GM12878 (cell line): Measurements from ENCODE around the gene FMNL2. TPM values are rescaled to one million over a fixed set of nuclear protein-coding genes. Genes with fewer than 3 reads are reported as not detected.

Experiments
- ATAC-seq: fragments of 200-7000 bp; cut with Tn5 transposase; 3 replicates; pipeline ENCODE4 v1.9.1; 2020; ENCODE audit warnings: mild to moderate bottlenecking, moderate library complexity
- BruUV-seq: library from RNA; stranded (reverse); fragments of 400-500 nt; replicated peaks from 2 replicates; lab custom pipeline; 2021; lab: Mats Ljungman, UMichigan
- CTCF ChIA-PET: fragments of 300-600 bp; sonication (Branson Sonifier 250); formaldehyde crosslinking; extraction: SDS; loops from one replicate; lab custom pipeline; 2021; ENCODE audit warnings: inconsistent platforms; lab: Yijun Ruan, JAX
- POLR2A ChIA-PET: fragments of 350-600 bp; formaldehyde crosslinking; extraction: SDS; loops from one replicate; lab custom pipeline; 2021; ENCODE audit warnings: inconsistent platforms; lab: Charles Lee
- RAD21 ChIA-PET: fragments of 300-600 bp; sonication (Branson Sonifier 250); formaldehyde crosslinking; loops from one replicate; lab custom pipeline; 2023; ENCODE audit warnings: antibody characterized with exemption; ENCODE audit not compliant: unreplicated experiment; lab: Charles Lee
- SMC1A ChIA-PET: fragments of 300-600 bp; sonication (Branson Sonifier 250); formaldehyde crosslinking; loops from one replicate; lab custom pipeline; 2023; ENCODE audit not compliant: unreplicated experiment, uncharacterized antibody; lab: Charles Lee
- DNase-seq: peaks from one replicate; pipeline ENCODE4 v3.0.0-alpha.2; 2011; ENCODE audit warnings: low read depth, low spot score
- FAIRE-seq: peaks from 3 replicates; lab custom pipeline; 2011; peaks lifted over from hg19 to GRCh38; lab: Jason Lieb, UNC
- H2AFZ ChIP-seq: 2 replicates; pipeline ENCODE4 v1.6.0; 2011; ENCODE audit warnings: low read depth, low read length, control low read depth; ENCODE audit not compliant: control insufficient read depth
- H3K27ac ChIP-seq: 2 replicates; pipeline ENCODE4 v1.5.1; 2011; ENCODE audit warnings: control low read depth; ENCODE audit not compliant: control insufficient read depth, insufficient read depth
- H3K27me3 ChIP-seq, 2 experiments: replicated peaks in 1 of 2; 2 replicates each; pipeline versions ENCODE4 v1.6.0 to v1.6.1; 2011; ENCODE audit warnings: low read length in 1 of 2; ENCODE audit not compliant: control insufficient read depth in 2 of 2, insufficient read depth in 2 of 2
- H3K36me3 ChIP-seq, 2 experiments: 2 replicates each; pipeline ENCODE4 v1.5.1; 2011; ENCODE audit warnings: low read length in 1 of 2; ENCODE audit not compliant: control insufficient read depth in 2 of 2, insufficient read depth in 2 of 2
- H3K4me1 ChIP-seq: 2 replicates; pipeline ENCODE4 v1.6.1; 2011; ENCODE audit warnings: mild to moderate bottlenecking, low read length, moderate library complexity, mixed read lengths; ENCODE audit not compliant: control insufficient read depth, insufficient read depth
- H3K4me2 ChIP-seq: 2 replicates; pipeline ENCODE4 v1.6.0; 2011; ENCODE audit warnings: control low read depth; ENCODE audit not compliant: control insufficient read depth, insufficient read depth
- H3K4me3 ChIP-seq: fragments of 200-600 bp; sonication (generic); 2 replicates; pipeline ENCODE4 v1.5.1; 2016
- H3K79me2 ChIP-seq: 2 replicates; pipeline ENCODE4 v1.6.0; 2011; ENCODE audit warnings: low read length; ENCODE audit not compliant: control insufficient read depth, insufficient read depth
- H3K9ac ChIP-seq: 2 replicates; pipeline ENCODE4 v1.8.0; 2011; ENCODE audit warnings: low read length, control low read depth, mixed read lengths; ENCODE audit not compliant: control insufficient read depth, insufficient read depth
- H3K9me3 ChIP-seq: replicated peaks from 3 replicates; pipeline ENCODE4 v1.5.1; 2011; ENCODE audit warnings: mild to moderate bottlenecking, low read length; ENCODE audit not compliant: control insufficient read depth, insufficient read depth
- H4K20me1 ChIP-seq: 2 replicates; pipeline ENCODE4 v1.6.0; 2011; ENCODE audit not compliant: control insufficient read depth, insufficient read depth
- BRCA1 ChIP-seq: IDR thresholded peaks from 2 replicates; pipeline ENCODE4 v1.6.1; 2011; ENCODE audit warnings: low read depth, low read length, improper control_type of control experiment
- CBFB ChIP-seq: IDR thresholded peaks from 2 replicates; pipeline ENCODE4 v1.6.1; 2016; ENCODE audit warnings: antibody characterized with exemption, low read depth
- LARP7 ChIP-seq: fragments of 450-650 bp; IDR thresholded peaks from 2 replicates; pipeline ENCODE4 v1.6.1; 2017; ENCODE audit warnings: mild to moderate bottlenecking
- NFIC ChIP-seq: IDR thresholded peaks from 2 replicates; pipeline ENCODE4 v1.6.1; 2012; ENCODE audit warnings: low read depth, mild to moderate bottlenecking, inconsistent platforms, low read length, moderate library complexity
- NR2F1 ChIP-seq: fragments of 450-650 bp; conservative IDR thresholded peaks from 2 replicates; pipeline ENCODE4 v1.6.1; 2017; ENCODE audit warnings: mild to moderate bottlenecking
- RCOR1 ChIP-seq: conservative IDR thresholded peaks from 2 replicates; pipeline ENCODE4 v1.6.1; 2012; ENCODE audit warnings: low read depth, low read length, improper control_type of control experiment
- SIN3A ChIP-seq: IDR thresholded peaks from 2 replicates; pipeline ENCODE4 v1.6.1; 2012; ENCODE audit warnings: low read depth, low read length, improper control_type of control experiment
- SMAD5 ChIP-seq: IDR thresholded peaks from 2 replicates; pipeline ENCODE4 v1.6.1; 2016; ENCODE audit warnings: antibody characterized with exemption, low read depth
- SRF ChIP-seq, 2 experiments: IDR thresholded peaks; 2 replicates each; pipeline ENCODE4 v1.6.1; 2011; ENCODE audit warnings: low read depth in 2 of 2, low read length in 2 of 2, mild to moderate bottlenecking in 1 of 2, moderate library complexity in 1 of 2
- ZNF384 ChIP-seq: IDR thresholded peaks from 2 replicates; pipeline ENCODE4 v1.6.1; 2012; ENCODE audit warnings: low read depth, mild to moderate bottlenecking, low read length, improper control_type of control experiment, borderline replicate concordance
- WGBS: methylation state at CpG from one replicate; pipeline ENCODE4 v1.1.6; 2016; ENCODE audit warnings: low lambda C conversion rate; ENCODE audit not compliant: insufficient replicate concordance, insufficient coverage; ENCODE audit errors: missing lambda C conversion rate; 5-methylcytosine and 5-hydroxymethylcytosine counted together
- in situ Hi-C: fragments of 300-500 bp; cut with MboI; formaldehyde crosslinking; loops from 9 replicates; pipeline ENCODE4 v1.14.3; 2018; ENCODE audit warnings: mixed read lengths
- intact Hi-C: fragments of 100-400 bp; cut with micrococcal nuclease; formaldehyde crosslinking; loops from one replicate; pipeline ENCODE4 v1.14.2; 2022; ENCODE audit not compliant: unreplicated experiment
- polyA plus RNA-seq, 11 experiments: library from polyadenylated mRNA; depleted of rRNA in 4 of 11; unstranded in 6 of 11; stranded (reverse) in 5 of 11; fragments of >200 nt; fragmentation: Nextera tagmentation in 4 of 11; fragmentation: Illumina TruSeq in 1 of 11; extraction: Ambion mirVana in 4 of 11; extraction: Trizol in 1 of 11; gene quantifications; 1 replicate in 1 of 11; 2 replicates in 10 of 11; pipeline versions ENCODE4 v1.2.1 to v1.2.3, GENCODE V29; 2011 to 2016; ENCODE audit warnings: inconsistent platforms in 2 of 11, missing spikeins in 2 of 11, low read depth in 1 of 11
- total RNA-seq, 4 experiments: library from RNA; depleted of rRNA in 3 of 4; stranded (reverse); fragments of >200 nt in 3 of 4; fragmentation: Illumina TruSeq in 1 of 4; extraction: Trizol in 1 of 4; gene quantifications; 2 replicates each; pipeline versions ENCODE4 v1.2.1 to v1.2.3, GENCODE V29; 2013 to 2021
- TF ChIP-seq, protein P1 (sequence below): fragments of 450-650 bp; IDR thresholded peaks from 2 replicates; pipeline ENCODE4 v1.6.1; 2016; ENCODE audit warnings: mild to moderate bottlenecking
- TF ChIP-seq, protein P2 (sequence below): fragments of 450-650 bp; IDR thresholded peaks from 2 replicates; pipeline ENCODE4 v1.6.1; 2017; ENCODE audit warnings: mild to moderate bottlenecking, moderate library complexity

Gene FMNL2
- total and polyA plus RNA-seq, 10 of the 15 experiments (the other 5 are each of a cell fraction or from before 2014, with no cell fraction given), result 0.13 to 9.9 (median 0.35) TPM

- intact Hi-C loops, result no loop called here
- SMC1A ChIA-PET, result interaction anchor here (1.6 kb wide), 1 partner anchor 13 kb away, joined by 3 read pairs; no protein-coding TSS in a partner anchor
- Histone ChIP-seq H3K4me2 (no peak overlapping the region), H3K79me2 (no peaks in the 10 kb centered on the region), H3K36me3 (no peaks in the 10 kb centered on the region), H4K20me1 (no peaks in the 10 kb centered on the region), H3K27ac (no peak overlapping the region)
- in situ Hi-C loops, result no loop called here
- no peak for ATAC-seq
- TF ChIP-seq RCOR1 (no peak), CBFB (no peak), NR2F1 (no peak), SIN3A (no peak)
- TF ChIP-seq, protein P1, sequence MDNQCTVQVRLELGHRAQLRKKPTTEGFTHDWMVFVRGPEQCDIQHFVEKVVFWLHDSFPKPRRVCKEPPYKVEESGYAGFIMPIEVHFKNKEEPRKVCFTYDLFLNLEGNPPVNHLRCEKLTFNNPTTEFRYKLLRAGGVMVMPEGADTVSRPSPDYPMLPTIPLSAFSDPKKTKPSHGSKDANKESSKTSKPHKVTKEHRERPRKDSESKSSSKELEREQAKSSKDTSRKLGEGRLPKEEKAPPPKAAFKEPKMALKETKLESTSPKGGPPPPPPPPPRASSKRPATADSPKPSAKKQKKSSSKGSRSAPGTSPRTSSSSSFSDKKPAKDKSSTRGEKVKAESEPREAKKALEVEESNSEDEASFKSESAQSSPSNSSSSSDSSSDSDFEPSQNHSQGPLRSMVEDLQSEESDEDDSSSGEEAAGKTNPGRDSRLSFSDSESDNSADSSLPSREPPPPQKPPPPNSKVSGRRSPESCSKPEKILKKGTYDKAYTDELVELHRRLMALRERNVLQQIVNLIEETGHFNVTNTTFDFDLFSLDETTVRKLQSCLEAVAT, result no peak
- TF ChIP-seq, all 136 proteins: peak for 0
- no peak overlapping the region for H2AFZ ChIP-seq
- DNase-seq, result no peak
- WGBS, result 65% methylated on average over 3 of the region's 3 CpGs
- ChIA-PET CTCF (interaction anchor here (1.4 kb wide), 1 partner anchor 18 kb away, joined by 4 read pairs; no protein-coding TSS in a partner anchor), POLR2A (no interaction called here), RAD21 (interaction anchor here (0.5 kb wide), 1 partner anchor 77 kb away, joined by 4 read pairs; no protein-coding TSS in a partner anchor)
- no peak overlapping the region for H3K4me3 ChIP-seq
- BruUV-seq, result no TSS peak
- no peak for FAIRE-seq
- no peak overlapping the region for H3K9ac ChIP-seq
- no peaks in the 10 kb centered on the region for H3K4me1 ChIP-seq
- no peaks in the 10 kb centered on the region for H3K9me3 ChIP-seq
- no peaks in the 10 kb centered on the region for H3K27me3 ChIP-seq
Observed at GRCh38 chr2:152354909-152355308, 19.9 kb downstream of the FMNL2 start.

GRCh38 chr2:152355409-152355831, 20.4 kb downstream of the FMNL2 start:
- ATAC-seq (no peak), FAIRE-seq (no peak), DNase-seq (no peak)
- no peak for TF ChIP-seq NFIC
- no peak for TF ChIP-seq LARP7
- TF ChIP-seq BRCA1, result no peak
- TF ChIP-seq SMAD5, result no peak
- TF ChIP-seq ZNF384, result no peak
- TF ChIP-seq, protein P2, sequence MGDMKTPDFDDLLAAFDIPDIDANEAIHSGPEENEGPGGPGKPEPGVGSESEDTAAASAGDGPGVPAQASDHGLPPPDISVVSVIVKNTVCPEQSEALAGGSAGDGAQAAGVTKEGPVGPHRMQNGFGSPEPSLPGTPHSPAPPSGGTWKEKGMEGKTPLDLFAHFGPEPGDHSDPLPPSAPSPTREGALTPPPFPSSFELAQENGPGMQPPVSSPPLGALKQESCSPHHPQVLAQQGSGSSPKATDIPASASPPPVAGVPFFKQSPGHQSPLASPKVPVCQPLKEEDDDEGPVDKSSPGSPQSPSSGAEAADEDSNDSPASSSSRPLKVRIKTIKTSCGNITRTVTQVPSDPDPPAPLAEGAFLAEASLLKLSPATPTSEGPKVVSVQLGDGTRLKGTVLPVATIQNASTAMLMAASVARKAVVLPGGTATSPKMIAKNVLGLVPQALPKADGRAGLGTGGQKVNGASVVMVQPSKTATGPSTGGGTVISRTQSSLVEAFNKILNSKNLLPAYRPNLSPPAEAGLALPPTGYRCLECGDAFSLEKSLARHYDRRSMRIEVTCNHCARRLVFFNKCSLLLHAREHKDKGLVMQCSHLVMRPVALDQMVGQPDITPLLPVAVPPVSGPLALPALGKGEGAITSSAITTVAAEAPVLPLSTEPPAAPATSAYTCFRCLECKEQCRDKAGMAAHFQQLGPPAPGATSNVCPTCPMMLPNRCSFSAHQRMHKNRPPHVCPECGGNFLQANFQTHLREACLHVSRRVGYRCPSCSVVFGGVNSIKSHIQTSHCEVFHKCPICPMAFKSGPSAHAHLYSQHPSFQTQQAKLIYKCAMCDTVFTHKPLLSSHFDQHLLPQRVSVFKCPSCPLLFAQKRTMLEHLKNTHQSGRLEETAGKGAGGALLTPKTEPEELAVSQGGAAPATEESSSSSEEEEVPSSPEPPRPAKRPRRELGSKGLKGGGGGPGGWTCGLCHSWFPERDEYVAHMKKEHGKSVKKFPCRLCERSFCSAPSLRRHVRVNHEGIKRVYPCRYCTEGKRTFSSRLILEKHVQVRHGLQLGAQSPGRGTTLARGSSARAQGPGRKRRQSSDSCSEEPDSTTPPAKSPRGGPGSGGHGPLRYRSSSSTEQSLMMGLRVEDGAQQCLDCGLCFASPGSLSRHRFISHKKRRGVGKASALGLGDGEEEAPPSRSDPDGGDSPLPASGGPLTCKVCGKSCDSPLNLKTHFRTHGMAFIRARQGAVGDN, result no peak
- TF ChIP-seq SRF (IDR thresholded peaks at IDR 0.05; ENCODE audit: low read depth in 2 of 2, low read length in 2 of 2), result no peak
- WGBS, result 68% methylated on average over 2 of the region's 2 CpGs
- RAD21 ChIA-PET, result no interaction called here
- H3K36me3 ChIP-seq, result no peaks in the 10 kb centered on the region
- BruUV-seq, result no TSS peak
- H3K9me3 ChIP-seq, result no peaks in the 10 kb centered on the region
- no peaks in the 10 kb centered on the region for H3K27me3 ChIP-seq
- SMC1A ChIA-PET, result no interaction called here
- H3K27ac ChIP-seq, result no peak overlapping the region
- no peak overlapping the region for H3K4me2 ChIP-seq
- POLR2A ChIA-PET, result no interaction called here
- H4K20me1 ChIP-seq, result no peaks in the 10 kb centered on the region
- intact Hi-C loops (no loop called here), in situ Hi-C loops (no loop called here)
- CTCF ChIA-PET, result no interaction called here
- no peak overlapping the region for H3K9ac ChIP-seq
- no peaks in the 10 kb centered on the region for H3K79me2 ChIP-seq
- no peak overlapping the region for H3K4me3 ChIP-seq
- no peak overlapping the region for H2AFZ ChIP-seq
- H3K4me1 ChIP-seq, result no peaks in the 10 kb centered on the region
